Sigmoid colon (tissue), 7 donors: ENCODE measurements around the gene UBP1. TPM values are rescaled to one million over a fixed set of nuclear protein-coding genes. Genes with fewer than 3 reads are reported as not detected.

ENCODE experiments used
- DNase-seq: peaks from one replicate; pipeline ENCODE4 v3.0.0-alpha.2; 2019
- H3K27ac ChIP-seq, 4 donors: fragments of 200-600 bp; sonication (generic); one replicate each; pipeline ENCODE4 v1.5.1; 2016 to 2019; ENCODE audit warnings: mild to moderate bottlenecking in 1 of 4
- H3K27me3 ChIP-seq, 3 donors: fragments of 200-600 bp; sonication (generic); one replicate each; pipeline ENCODE4 v1.5.1; 2019; ENCODE audit warnings: mild to moderate bottlenecking in 1 of 3
- H3K36me3 ChIP-seq, 4 donors: fragments of 200-600 bp; sonication (generic); one replicate each; pipeline ENCODE4 v1.5.1; 2016 to 2019
- H3K4me1 ChIP-seq, 4 donors: fragments of 200-600 bp; sonication (generic); one replicate each; pipeline ENCODE4 v1.5.1; 2017 to 2019
- H3K4me3 ChIP-seq, 4 donors: fragments of 200-600 bp; sonication (generic); one replicate each; pipeline ENCODE4 v1.5.1; 2017 to 2019; ENCODE audit warnings: mild to moderate bottlenecking in 2 of 4, moderate library complexity in 1 of 4
- H3K9me3 ChIP-seq, 4 donors: fragments of 200-600 bp in 3 of 4; sonication (generic) in 3 of 4; one replicate each; pipeline versions ENCODE4 v1.5.1 to v1.6.1; 2013 to 2019
- CTCF ChIP-seq, 4 experiments: fragments of 450-650 bp in 3 of 4; fragments of 200-600 bp in 1 of 4; IDR thresholded peaks; one replicate each; pipeline ENCODE4 v1.5.1; 2016 to 2019; ENCODE audit warnings: antibody characterized with exemption in 4 of 4, mild to moderate bottlenecking in 3 of 4, moderate library complexity in 2 of 4
- EP300 ChIP-seq, 4 donors: sonication (generic); formaldehyde crosslinking; IDR thresholded peaks; one replicate each; pipeline ENCODE4 v1.6.1; 2017; ENCODE audit warnings: antibody characterized with exemption in 4 of 4
- POLR2A ChIP-seq, 2 donors: fragments of 450-650 bp; IDR thresholded peaks; one replicate each; pipeline ENCODE4 v1.6.1; 2016; ENCODE audit warnings: antibody characterized with exemption in 2 of 2, mild to moderate bottlenecking in 2 of 2, moderate library complexity in 2 of 2
- POLR2AphosphoS5 ChIP-seq, 4 donors: sonication (generic); formaldehyde crosslinking; IDR thresholded peaks; one replicate each; pipeline ENCODE4 v1.6.1; 2017; ENCODE audit warnings: antibody characterized with exemption in 4 of 4
- WGBS, 2 donors: extraction: QIAGEN DNeasy Blood & Tissue Kit; methylation state at CpG; one replicate each; pipeline ENCODE4 v1.1.7; 2013; 5-methylcytosine and 5-hydroxymethylcytosine counted together
- intact Hi-C: fragments of 100-400 bp; cut with DNase I; formaldehyde crosslinking; loops from one replicate; pipeline ENCODE4 v1.15.1; 2023
- polyA plus RNA-seq, 3 donors: library from polyadenylated mRNA; stranded (reverse); fragments of 200-250 nt; gene quantifications; one replicate each; pipeline ENCODE4 v1.2.3, GENCODE V29; 2013
- total RNA-seq, 4 donors: library from RNA; depleted of rRNA; stranded (reverse); fragments of >200 nt; gene quantifications; one replicate each; pipeline ENCODE4 v1.1.0, GENCODE V29; 2016
- donor health status: healthy with polysubstance abuse.
- donor health status: Bipolar disorder and iron deficiency.
- donor health status: healthy.

UBP1 gene
- total and polyA plus RNA-seq, 7 donors, result 30.6 to 92.0 (median 58.4) TPM

- 92 to 97% methylated on average over 6 of the region's 6 CpGs for WGBS, 2 donors
- no peaks in the 10 kb centered on the region for H3K9me3 ChIP-seq
- no peaks in the 10 kb centered on the region for H3K4me1 ChIP-seq
- H3K27ac ChIP-seq, result no peak overlapping the region
- peaks cover 24 to 97% (median 70%) of the 10 kb centered on the region in 4 donors for H3K36me3 ChIP-seq
- no peak overlapping the region for H3K4me3 ChIP-seq
- DNase-seq, result no peak
- TF ChIP-seq POLR2AphosphoS5 (IDR thresholded peaks at IDR 0.05) (no peak), EP300 (IDR thresholded peaks at IDR 0.05) (no peak), POLR2A (IDR thresholded peaks at IDR 0.05) (no peak), CTCF (IDR thresholded peaks at IDR 0.05) (no peak)
- intact Hi-C loops, result no loop called here
- H3K27me3 ChIP-seq, result no peaks in the 10 kb centered on the region
Observed at GRCh38 chr3:33403756-33404155, 36.4 kb downstream of the UBP1 start.

- H3K4me1 ChIP-seq, result no peaks in the 10 kb centered on the region
- H3K27me3 ChIP-seq, result no peaks in the 10 kb centered on the region
- WGBS, 2 donors, result 97 to 98% methylated on average over 3 of the region's 3 CpGs
- DNase-seq, result no peak
- H3K4me3 ChIP-seq, result no peak overlapping the region
- no peak overlapping the region for H3K27ac ChIP-seq
- intact Hi-C loops, result no loop called here
- no peak for TF ChIP-seq POLR2AphosphoS5 (IDR thresholded peaks at IDR 0.05)
- TF ChIP-seq POLR2A (IDR thresholded peaks at IDR 0.05), result no peak
- no peak for TF ChIP-seq CTCF (IDR thresholded peaks at IDR 0.05)
- no peak for TF ChIP-seq EP300 (IDR thresholded peaks at IDR 0.05)
- H3K9me3 ChIP-seq, result no peaks in the 10 kb centered on the region
- H3K36me3 ChIP-seq, result peaks cover 24 to 97% (median 69%) of the 10 kb centered on the region in 4 donors
Observed at GRCh38 chr3:33402936-33403335, 37.3 kb downstream of the UBP1 start.

GRCh38 chr3:33401781-33402180, 38.4 kb downstream of the UBP1 start:
- Histone ChIP-seq H3K27ac (no peak overlapping the region), H3K36me3 (peaks cover 24 to 97% (median 64%) of the 10 kb centered on the region in 4 donors), H3K9me3 (no peaks in the 10 kb centered on the region), H3K27me3 (no peaks in the 10 kb centered on the region), H3K4me1 (no peaks in the 10 kb centered on the region), H3K4me3 (no peak overlapping the region)
- TF ChIP-seq POLR2AphosphoS5 (IDR thresholded peaks at IDR 0.05) (no peak), EP300 (IDR thresholded peaks at IDR 0.05) (no peak), CTCF (IDR thresholded peaks at IDR 0.05) (no peak), POLR2A (IDR thresholded peaks at IDR 0.05) (no peak)
- 94 to 97% methylated on average over 2 of the region's 2 CpGs for WGBS, 2 donors
- DNase-seq, result no peak
- intact Hi-C loops, result no loop called here

GRCh38 chr3:33398410-33398809, 41.8 kb downstream of the UBP1 start:
- Histone ChIP-seq H3K36me3 (peaks cover 18 to 100% (median 58%) of the 10 kb centered on the region in 4 donors), H3K9me3 (no peaks in the 10 kb centered on the region), H3K27me3 (no peaks in the 10 kb centered on the region), H3K27ac (no peak overlapping the region), H3K4me1 (no peaks in the 10 kb centered on the region), H3K4me3 (no peak overlapping the region)
- TF ChIP-seq EP300 (IDR thresholded peaks at IDR 0.05) (no peak), POLR2A (IDR thresholded peaks at IDR 0.05) (no peak), POLR2AphosphoS5 (IDR thresholded peaks at IDR 0.05) (no peak), CTCF (IDR thresholded peaks at IDR 0.05) (no peak)
- WGBS, 2 donors, result 97 to 99% methylated on average over 5 of the region's 5 CpGs
- no peak for DNase-seq
- intact Hi-C loops, result no loop called here

- peaks cover 0 to 100% (median 40%) of the 10 kb centered on the region in 4 donors for H3K36me3 ChIP-seq
Observed at GRCh38 chr3:33395900-33396299, 44.3 kb downstream of the UBP1 start.

More at GRCh38 chr3:33395900-33396299, 44.3 kb downstream of the UBP1 start:
- Histone ChIP-seq H3K4me1 (peaks cover 0 to 18% (median 8%) of the 10 kb centered on the region in 4 donors), H3K4me3 (no peak overlapping the region), H3K27ac (no peak overlapping the region), H3K27me3 (no peaks in the 10 kb centered on the region), H3K9me3 (no peaks in the 10 kb centered on the region)
- intact Hi-C loops, result no loop called here
- TF ChIP-seq POLR2AphosphoS5 (IDR thresholded peaks at IDR 0.05) (no peak), POLR2A (IDR thresholded peaks at IDR 0.05) (no peak), CTCF (IDR thresholded peaks at IDR 0.05) (no peak), EP300 (IDR thresholded peaks at IDR 0.05) (no peak)
- no peak for DNase-seq
- WGBS, 2 donors, result 94 to 96% methylated on average over 7 of the region's 7 CpGs
